OCI-LY1 (cell line): ENCODE data around the gene NUBP2.

Experiments used
- H2AFZ ChIP-seq: fragments of 200-600 bp; sonication (generic), shearing (Covaris generic); 2 replicates; pipeline ENCODE4 v1.6.0; 2014; ENCODE audit warnings: antibody characterized with exemption, mild to moderate bottlenecking, low read length
- H3F3A ChIP-seq: fragments of 200-600 bp; sonication (generic), shearing (Covaris generic); 2 replicates; pipeline ENCODE4 v1.6.0; 2014; ENCODE audit warnings: mild to moderate bottlenecking, antibody characterized with exemption, low read length, moderate library complexity; ENCODE audit not compliant: insufficient read depth
- H3K27ac ChIP-seq: fragments of 200-600 bp; sonication (generic); 2 replicates; pipeline ENCODE4 v1.5.1; 2014; ENCODE audit warnings: low read length, mixed run types, mild to moderate bottlenecking, low read depth; ENCODE audit not compliant: poor library complexity, severe bottlenecking
- H3K27me3 ChIP-seq: fragments of 200-600 bp; sonication (generic); 2 replicates; pipeline ENCODE4 v1.6.0; 2014; ENCODE audit warnings: antibody characterized with exemption, mild to moderate bottlenecking, low read length, moderate library complexity; ENCODE audit not compliant: insufficient read depth
- H3K36me3 ChIP-seq: fragments of 200-600 bp; sonication (generic); 2 replicates; pipeline ENCODE4 v1.6.1; 2014; ENCODE audit warnings: mild to moderate bottlenecking, antibody characterized with exemption, low read length, moderate library complexity, mixed read lengths; ENCODE audit not compliant: insufficient read depth
- H3K4me1 ChIP-seq: fragments of 200-600 bp; sonication (generic); 2 replicates; pipeline ENCODE4 v1.5.1; 2014; ENCODE audit warnings: mild to moderate bottlenecking, low read length, moderate library complexity; ENCODE audit not compliant: insufficient read depth, severe bottlenecking
- H3K4me2 ChIP-seq: fragments of 200-600 bp; sonication (generic), shearing (Covaris generic); 2 replicates; pipeline ENCODE4 v1.6.1; 2014; ENCODE audit warnings: low read length
- H3K4me3 ChIP-seq: fragments of 200-600 bp; sonication (generic); 2 replicates; pipeline ENCODE4 v1.5.1; 2014; ENCODE audit warnings: low read length, low read depth, mild to moderate bottlenecking, mixed read lengths; ENCODE audit not compliant: poor library complexity, severe bottlenecking
- H3K79me2 ChIP-seq: fragments of 200-600 bp; shearing (Covaris generic); 2 replicates; pipeline ENCODE4 v1.6.1; 2016; ENCODE audit warnings: mixed run types, low read length, mixed read lengths; ENCODE audit not compliant: insufficient read depth
- H3K9ac ChIP-seq: fragments of 200-600 bp; sonication (generic), shearing (Covaris generic); 2 replicates; pipeline ENCODE4 v1.6.1; 2014; ENCODE audit warnings: mild to moderate bottlenecking, low read length, mixed read lengths
- H3K9me2 ChIP-seq: fragments of 200-600 bp; sonication (generic), shearing (Covaris generic); 2 replicates; pipeline ENCODE4 v1.6.1; 2014; ENCODE audit warnings: low read depth, mild to moderate bottlenecking, low read length, mixed read lengths
- H3K9me3 ChIP-seq: fragments of 200-600 bp; shearing (Covaris generic); 2 replicates; pipeline ENCODE4 v1.6.1; 2014; ENCODE audit warnings: low read length, mixed read lengths
- H4K20me1 ChIP-seq: fragments of 200-600 bp; sonication (generic), shearing (Covaris generic); 2 replicates; pipeline ENCODE4 v1.6.0; 2016; ENCODE audit warnings: mild to moderate bottlenecking, low read length; ENCODE audit not compliant: insufficient read depth
- CTCF ChIP-seq: fragments of 200-600 bp; sonication (generic), shearing (Covaris generic); IDR thresholded peaks from 2 replicates; pipeline ENCODE4 v1.5.1; 2017; ENCODE audit warnings: mild to moderate bottlenecking, antibody characterized with exemption, low read length, moderate library complexity, mixed read lengths
- EZH2 ChIP-seq: fragments of 200-600 bp; sonication (generic), shearing (Covaris generic); IDR thresholded peaks from 2 replicates; pipeline ENCODE4 v1.8.0; 2017; ENCODE audit warnings: borderline replicate concordance, mixed run types, mild to moderate bottlenecking, antibody characterized with exemption, low read length, moderate library complexity, mixed read lengths

The NUBP2 gene

GRCh38 chr16:1764971-1765370 lies 17.8 kb upstream of the NUBP2 start:
- no peaks in the 10 kb centered on the region for H3F3A ChIP-seq
- peaks cover 1% of the 10 kb centered on the region for H3K4me1 ChIP-seq
- H4K20me1 ChIP-seq = no peaks in the 10 kb centered on the region
- no peak overlapping the region for H3K4me2 ChIP-seq
- no peak overlapping the region for H3K9ac ChIP-seq
- no peaks in the 10 kb centered on the region for H3K9me3 ChIP-seq
- H3K4me3 ChIP-seq = no peak overlapping the region
- no peaks in the 10 kb centered on the region for H3K9me2 ChIP-seq
- no peak overlapping the region for H2AFZ ChIP-seq
- no peaks in the 10 kb centered on the region for H3K79me2 ChIP-seq
- no peaks in the 10 kb centered on the region for H3K27me3 ChIP-seq
- H3K36me3 ChIP-seq = peaks cover 80% of the 10 kb centered on the region
- no peak for TF ChIP-seq EZH2
- TF ChIP-seq CTCF = no peak
- no peak overlapping the region for H3K27ac ChIP-seq

- TF ChIP-seq EZH2 = no peak
- TF ChIP-seq CTCF = no peak
- Histone ChIP-seq H3K4me3 (no peak overlapping the region), H3K9me3 (no peaks in the 10 kb centered on the region), H3K4me2 (no peak overlapping the region), H3K79me2 (no peaks in the 10 kb centered on the region), H3K4me1 (peaks cover 10% of the 10 kb centered on the region), H3K9ac (no peak overlapping the region), H3K9me2 (no peaks in the 10 kb centered on the region), H3F3A (no peaks in the 10 kb centered on the region), H3K27me3 (no peaks in the 10 kb centered on the region), H4K20me1 (no peaks in the 10 kb centered on the region), H3K27ac (no peak overlapping the region), H3K36me3 (peaks cover 83% of the 10 kb centered on the region), H2AFZ (no peak overlapping the region)
Measured at GRCh38 chr16:1765826-1766225, 16.9 kb upstream of the NUBP2 start.

- Histone ChIP-seq H3K9me3 (no peaks in the 10 kb centered on the region), H4K20me1 (no peaks in the 10 kb centered on the region), H3K27me3 (no peaks in the 10 kb centered on the region), H3F3A (no peaks in the 10 kb centered on the region), H3K9ac (no peak overlapping the region), H3K4me2 (no peak overlapping the region), H3K79me2 (no peaks in the 10 kb centered on the region), H3K9me2 (no peaks in the 10 kb centered on the region), H3K36me3 (peaks cover 78% of the 10 kb centered on the region), H3K27ac (no peak overlapping the region), H3K4me1 (peaks cover 10% of the 10 kb centered on the region), H2AFZ (no peak overlapping the region), H3K4me3 (no peak overlapping the region)
- no peak for TF ChIP-seq EZH2
- no peak for TF ChIP-seq CTCF
Measured at GRCh38 chr16:1766231-1766630, 16.5 kb upstream of the NUBP2 start.
